Karpas-422 (cell line): Measurements from ENCODE around the gene ITGAD. TPM values are rescaled to one million over a fixed set of nuclear protein-coding genes. Genes with fewer than 3 reads are reported as not detected.
"Not testable (repeated sequence)": the region's sequence is repeated elsewhere in the genome, so short reads cannot be mapped to it uniquely, and the experiment has no call there.

ENCODE experiments used
- DNase-seq: peaks from one replicate; pipeline ENCODE4 v3.0.0-alpha.2; 2015
- H2AFZ ChIP-seq: fragments of 200-600 bp; sonication (generic); 2 replicates; pipeline ENCODE4 v1.6.1; 2014; ENCODE audit warnings: antibody characterized with exemption, low read length, mixed read lengths
- H3K27ac ChIP-seq: fragments of 200-600 bp; sonication (generic); 2 replicates; pipeline ENCODE4 v1.5.1; 2014; ENCODE audit warnings: mild to moderate bottlenecking, low read length, moderate library complexity
- H3K27me3 ChIP-seq: fragments of 200-600 bp; sonication (generic); 2 replicates; pipeline ENCODE4 v1.6.1; 2014; ENCODE audit warnings: low read length, mixed read lengths
- H3K36me3 ChIP-seq: fragments of 200-600 bp; sonication (generic); 2 replicates; pipeline ENCODE4 v1.6.1; 2014; ENCODE audit warnings: low read length, mixed read lengths; ENCODE audit not compliant: insufficient read depth
- H3K4me1 ChIP-seq: fragments of 200-600 bp; sonication (generic); 2 replicates; pipeline ENCODE4 v1.6.1; 2014; ENCODE audit warnings: mild to moderate bottlenecking, low read length, mixed read lengths
- H3K4me2 ChIP-seq: fragments of 200-600 bp; sonication (generic); 2 replicates; pipeline ENCODE4 v1.6.1; 2014; ENCODE audit warnings: low read length, low read depth, mild to moderate bottlenecking; ENCODE audit not compliant: poor library complexity, severe bottlenecking
- H3K4me3 ChIP-seq: fragments of 200-600 bp; sonication (generic); 2 replicates; pipeline ENCODE4 v1.5.1; 2014; ENCODE audit warnings: mild to moderate bottlenecking, antibody characterized with exemption, low read length, mixed read lengths
- H3K79me2 ChIP-seq: fragments of 200-600 bp; sonication (generic); 2 replicates; pipeline ENCODE4 v1.6.1; 2014; ENCODE audit warnings: mild to moderate bottlenecking, low read length, mixed read lengths
- H3K9ac ChIP-seq: fragments of 200-600 bp; sonication (generic); 2 replicates; pipeline ENCODE4 v1.6.0; 2014; ENCODE audit warnings: low read length
- H3K9me2 ChIP-seq: fragments of 200-600 bp; sonication (generic), shearing (Covaris generic); replicated peaks from 2 replicates; pipeline ENCODE4 v1.6.0; 2014; ENCODE audit warnings: mild to moderate bottlenecking, low read length, moderate library complexity; ENCODE audit not compliant: insufficient read depth
- H3K9me3 ChIP-seq: fragments of 300-700, 200-600 bp; sonication (generic); 2 replicates; pipeline ENCODE4 v1.6.1; 2014; ENCODE audit warnings: low read length, mixed read lengths
- H4K20me1 ChIP-seq: fragments of 200-600 bp; sonication (generic); 2 replicates; pipeline ENCODE4 v1.6.1; 2014; ENCODE audit warnings: mild to moderate bottlenecking, antibody characterized with exemption, low read length, low read depth; ENCODE audit not compliant: insufficient read depth
- total RNA-seq: library from RNA; depleted of rRNA; stranded (reverse); fragments of >200 nt; shearing (Covaris generic); gene quantifications from 2 replicates; pipeline ENCODE4 v1.2.3, GENCODE V29; 2014; ENCODE audit warnings: low replicate concordance

The ITGAD gene
- total RNA-seq, 1 experiment from 2014 or later = not detected

DNA sequence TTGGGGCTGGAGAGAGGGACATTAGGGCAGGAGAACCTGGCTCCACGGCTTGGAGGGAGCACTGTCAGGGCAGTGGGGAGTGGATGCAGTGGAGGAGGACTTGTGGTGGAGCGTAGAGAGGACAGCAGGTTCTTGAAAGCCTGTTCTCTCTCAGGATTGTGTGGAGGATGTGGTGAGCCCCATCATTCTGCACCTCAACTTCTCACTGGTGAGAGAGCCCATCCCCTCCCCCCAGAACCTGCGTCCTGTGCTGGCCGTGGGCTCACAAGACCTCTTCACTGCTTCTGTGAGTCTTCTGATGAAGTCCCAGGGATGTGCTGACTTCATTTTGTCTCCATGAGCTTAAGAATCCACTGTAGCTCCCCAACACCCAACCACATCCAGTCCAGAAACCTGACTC is 21.6 kb downstream of the ITGAD start:
- Histone ChIP-seq H3K36me3 (no peaks in the 10 kb centered on the region), H3K27me3 (no peaks in the 10 kb centered on the region), H2AFZ (no peak overlapping the region), H3K4me3 (no peak overlapping the region), H3K27ac (no peak overlapping the region), H3K9me3 (no peaks in the 10 kb centered on the region), H3K4me1 (no peaks in the 10 kb centered on the region), H3K4me2 (no peak overlapping the region), H4K20me1 (no peaks in the 10 kb centered on the region), H3K79me2 (no peaks in the 10 kb centered on the region), H3K9ac (no peak overlapping the region), H3K9me2 (no peaks in the 10 kb centered on the region)
- DNase-seq = no peak

DNA sequence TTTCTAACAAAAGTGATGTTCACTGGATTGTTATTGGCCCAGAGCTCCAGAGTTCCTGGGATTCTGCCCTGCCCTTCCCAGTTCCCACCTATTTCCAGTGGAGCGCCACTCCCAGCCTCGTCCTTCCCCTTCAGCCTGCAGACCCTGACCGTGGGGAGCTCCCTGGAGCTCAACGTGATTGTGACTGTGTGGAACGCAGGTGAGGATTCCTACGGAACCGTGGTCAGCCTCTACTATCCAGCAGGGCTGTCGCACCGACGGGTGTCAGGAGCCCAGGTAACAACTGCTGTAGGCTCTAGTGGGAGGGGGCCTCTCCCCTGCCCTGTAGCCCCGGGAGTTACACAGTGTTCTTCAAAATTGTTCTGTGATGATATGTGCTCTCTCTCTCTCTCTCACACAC is 23.2 kb downstream of the ITGAD start:
- DNase-seq = no peak
- H3K27ac ChIP-seq = no peak overlapping the region
- no peaks in the 10 kb centered on the region for H3K27me3 ChIP-seq
- H3K9me2 ChIP-seq = no peaks in the 10 kb centered on the region
- H3K4me2 ChIP-seq = no peak overlapping the region
- no peak overlapping the region for H3K9ac ChIP-seq
- H3K4me3 ChIP-seq = no peak overlapping the region
- H3K9me3 ChIP-seq = no peaks in the 10 kb centered on the region
- H2AFZ ChIP-seq = no peak overlapping the region
- no peaks in the 10 kb centered on the region for H3K36me3 ChIP-seq
- H3K79me2 ChIP-seq = no peaks in the 10 kb centered on the region
- no peaks in the 10 kb centered on the region for H3K4me1 ChIP-seq
- no peaks in the 10 kb centered on the region for H4K20me1 ChIP-seq

DNA sequence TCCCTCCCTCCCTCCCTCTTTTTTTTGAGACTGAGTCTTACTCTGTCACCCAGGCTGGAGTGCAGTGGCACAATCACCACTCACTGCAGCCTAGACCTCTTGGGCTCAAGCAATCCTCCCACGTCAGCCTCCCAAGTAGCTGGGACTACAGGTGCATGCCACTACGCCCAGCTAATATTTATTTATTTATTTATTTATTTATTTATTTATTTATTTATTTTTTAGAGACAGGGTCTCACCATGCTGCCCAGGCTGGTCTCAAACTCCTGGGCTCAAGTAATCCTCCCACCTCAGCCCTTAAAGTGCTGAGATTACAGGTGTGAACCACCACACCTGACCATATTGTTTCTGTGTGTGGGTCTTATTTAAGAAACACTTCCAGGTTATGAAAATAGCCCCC is 23.9 kb downstream of the ITGAD start:
- not testable (repeated sequence) for H2AFZ ChIP-seq, H3K4me3 ChIP-seq, H4K20me1 ChIP-seq, H3K4me2 ChIP-seq, H3K9me2 ChIP-seq, H3K9me3 ChIP-seq, H3K79me2 ChIP-seq, H3K36me3 ChIP-seq, H3K9ac ChIP-seq, H3K27me3 ChIP-seq, H3K4me1 ChIP-seq, H3K27ac ChIP-seq, DNase-seq

DNA sequence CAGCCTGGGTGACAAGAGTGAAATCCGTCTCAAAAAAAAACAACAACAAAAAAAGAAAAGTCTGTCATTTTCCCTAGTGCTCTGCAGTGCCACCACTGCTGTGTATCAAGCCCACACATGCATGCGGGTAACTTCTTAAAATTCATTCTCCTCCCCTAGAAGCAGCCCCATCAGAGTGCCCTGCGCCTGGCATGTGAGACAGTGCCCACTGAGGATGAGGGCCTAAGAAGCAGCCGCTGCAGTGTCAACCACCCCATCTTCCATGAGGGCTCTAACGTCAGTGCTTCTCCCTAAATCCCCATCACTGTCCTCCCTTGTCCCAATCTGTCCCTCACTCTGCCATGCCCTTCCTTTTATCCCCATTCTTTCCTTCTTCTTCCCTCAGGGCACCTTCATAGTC is 24.8 kb downstream of the ITGAD start:
- Histone ChIP-seq H3K79me2 (no peaks in the 10 kb centered on the region), H3K27me3 (no peaks in the 10 kb centered on the region), H2AFZ (no peak overlapping the region), H4K20me1 (no peaks in the 10 kb centered on the region), H3K9me3 (no peaks in the 10 kb centered on the region), H3K4me3 (no peak overlapping the region), H3K4me2 (no peak overlapping the region), H3K27ac (no peak overlapping the region), H3K9ac (no peak overlapping the region), H3K4me1 (no peaks in the 10 kb centered on the region), H3K36me3 (no peaks in the 10 kb centered on the region), H3K9me2 (no peaks in the 10 kb centered on the region)
- DNase-seq = no peak

DNA sequence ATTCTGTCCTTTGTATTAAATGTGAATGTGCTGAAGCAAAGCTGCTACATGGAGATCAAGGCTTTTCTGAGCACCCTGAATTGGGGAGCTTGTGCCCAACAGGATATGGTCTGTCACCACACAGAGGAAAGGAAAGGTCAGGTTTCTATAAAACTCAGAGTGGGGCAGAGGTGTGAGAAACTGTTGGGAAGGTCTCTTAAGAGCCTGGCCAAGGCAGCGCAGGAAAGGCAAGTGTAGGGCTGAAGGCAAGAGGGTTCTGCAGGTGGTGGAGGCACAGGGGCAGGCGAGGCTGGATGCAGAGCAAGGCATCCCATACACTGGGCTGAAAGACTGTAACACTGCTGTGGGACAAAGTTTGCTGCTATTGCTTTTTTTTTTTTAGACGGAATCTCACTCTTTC is 26.9 kb downstream of the ITGAD start:
- DNase-seq = no peak
- Histone ChIP-seq H3K4me3 (no peak overlapping the region), H3K27me3 (no peaks in the 10 kb centered on the region), H3K9me2 (no peaks in the 10 kb centered on the region), H3K9ac (no peak overlapping the region), H4K20me1 (no peaks in the 10 kb centered on the region), H3K4me2 (no peak overlapping the region), H3K79me2 (no peaks in the 10 kb centered on the region), H2AFZ (no peak overlapping the region), H3K36me3 (no peaks in the 10 kb centered on the region), H3K9me3 (no peaks in the 10 kb centered on the region), H3K27ac (no peak overlapping the region), H3K4me1 (no peaks in the 10 kb centered on the region)

DNA sequence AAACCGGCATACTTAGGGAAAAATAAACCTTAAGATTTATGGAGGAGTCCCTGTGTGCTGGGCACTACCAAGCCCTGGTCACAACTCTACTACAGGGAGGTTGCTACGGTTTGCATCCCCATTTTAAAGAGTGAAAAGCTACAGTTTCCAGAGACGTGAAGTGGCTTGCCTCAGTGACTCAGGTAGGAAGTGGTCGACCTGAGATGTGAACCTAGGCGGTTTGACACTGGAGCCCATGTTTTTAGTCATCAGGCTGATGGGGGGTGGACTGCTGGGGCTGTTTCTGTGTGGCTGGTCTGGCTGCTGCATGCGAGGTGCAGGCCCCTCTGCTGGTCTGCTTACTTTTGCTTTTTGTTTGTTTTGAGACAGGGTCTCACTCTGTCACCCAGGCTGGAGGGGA is 28.5 kb downstream of the ITGAD start:
- Histone ChIP-seq H3K9ac (no peak overlapping the region), H3K4me3 (no peak overlapping the region), H3K4me2 (no peak overlapping the region), H3K9me2 (no peaks in the 10 kb centered on the region), H3K9me3 (no peaks in the 10 kb centered on the region), H3K27ac (no peak overlapping the region), H3K79me2 (no peaks in the 10 kb centered on the region), H2AFZ (no peak overlapping the region), H3K27me3 (no peaks in the 10 kb centered on the region), H3K4me1 (no peaks in the 10 kb centered on the region), H4K20me1 (no peaks in the 10 kb centered on the region), H3K36me3 (no peaks in the 10 kb centered on the region)
- no peak for DNase-seq

DNA sequence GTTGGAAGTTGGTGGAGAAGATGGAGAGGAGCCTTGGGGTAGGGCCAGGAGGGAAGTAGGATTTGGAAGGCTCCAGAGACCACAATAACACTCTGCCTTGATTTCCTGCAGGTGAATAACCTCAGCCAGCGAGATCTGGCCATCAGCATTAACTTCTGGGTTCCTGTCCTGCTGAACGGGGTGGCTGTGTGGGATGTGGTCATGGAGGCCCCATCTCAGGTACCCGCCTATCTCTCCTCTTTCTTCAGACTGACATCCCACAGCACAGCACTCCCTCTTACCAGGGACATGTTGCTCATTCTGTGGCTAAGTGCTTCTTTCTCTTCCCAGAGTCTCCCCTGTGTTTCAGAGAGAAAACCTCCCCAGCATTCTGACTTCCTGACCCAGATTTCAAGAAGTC is 30.1 kb downstream of the ITGAD start:
- Histone ChIP-seq H3K27me3 (no peaks in the 10 kb centered on the region), H3K79me2 (no peaks in the 10 kb centered on the region), H3K9me2 (no peaks in the 10 kb centered on the region), H3K36me3 (no peaks in the 10 kb centered on the region), H3K4me3 (no peak overlapping the region), H2AFZ (no peak overlapping the region), H3K4me1 (no peaks in the 10 kb centered on the region), H3K9ac (no peak overlapping the region), H3K4me2 (no peak overlapping the region), H4K20me1 (no peaks in the 10 kb centered on the region), H3K9me3 (no peaks in the 10 kb centered on the region), H3K27ac (no peak overlapping the region)
- no peak for DNase-seq

DNA sequence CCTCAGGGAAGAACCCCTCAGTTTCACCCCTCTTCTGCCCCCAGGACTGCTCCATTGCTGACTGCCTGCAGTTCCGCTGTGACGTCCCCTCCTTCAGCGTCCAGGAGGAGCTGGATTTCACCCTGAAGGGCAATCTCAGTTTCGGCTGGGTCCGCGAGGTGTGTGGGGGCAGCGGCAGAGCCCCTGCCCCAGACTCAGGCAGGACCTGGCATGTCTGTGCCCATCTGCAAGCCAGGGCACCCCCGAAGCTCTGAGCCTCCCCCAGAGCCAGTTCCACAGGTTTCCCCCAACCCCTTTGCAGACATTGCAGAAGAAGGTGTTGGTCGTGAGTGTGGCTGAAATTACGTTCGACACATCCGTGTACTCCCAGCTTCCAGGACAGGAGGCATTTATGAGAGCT is 30.7 kb downstream of the ITGAD start:
- no peaks in the 10 kb centered on the region for H3K27me3 ChIP-seq
- H3K4me2 ChIP-seq = no peak overlapping the region
- no peaks in the 10 kb centered on the region for H3K79me2 ChIP-seq
- H3K9ac ChIP-seq = no peak overlapping the region
- H4K20me1 ChIP-seq = no peaks in the 10 kb centered on the region
- no peaks in the 10 kb centered on the region for H3K9me3 ChIP-seq
- no peak overlapping the region for H2AFZ ChIP-seq
- no peak overlapping the region for H3K4me3 ChIP-seq
- no peak overlapping the region for H3K27ac ChIP-seq
- H3K4me1 ChIP-seq = no peaks in the 10 kb centered on the region
- no peaks in the 10 kb centered on the region for H3K9me2 ChIP-seq
- DNase-seq = no peak
- no peaks in the 10 kb centered on the region for H3K36me3 ChIP-seq
